ENCODE data around the gene FOXP2.
"Not testable (repeated sequence)": the region's sequence is repeated elsewhere in the genome, so short reads cannot be mapped to it uniquely, and the experiment has no call there.

FOXP2 gene

DNA sequence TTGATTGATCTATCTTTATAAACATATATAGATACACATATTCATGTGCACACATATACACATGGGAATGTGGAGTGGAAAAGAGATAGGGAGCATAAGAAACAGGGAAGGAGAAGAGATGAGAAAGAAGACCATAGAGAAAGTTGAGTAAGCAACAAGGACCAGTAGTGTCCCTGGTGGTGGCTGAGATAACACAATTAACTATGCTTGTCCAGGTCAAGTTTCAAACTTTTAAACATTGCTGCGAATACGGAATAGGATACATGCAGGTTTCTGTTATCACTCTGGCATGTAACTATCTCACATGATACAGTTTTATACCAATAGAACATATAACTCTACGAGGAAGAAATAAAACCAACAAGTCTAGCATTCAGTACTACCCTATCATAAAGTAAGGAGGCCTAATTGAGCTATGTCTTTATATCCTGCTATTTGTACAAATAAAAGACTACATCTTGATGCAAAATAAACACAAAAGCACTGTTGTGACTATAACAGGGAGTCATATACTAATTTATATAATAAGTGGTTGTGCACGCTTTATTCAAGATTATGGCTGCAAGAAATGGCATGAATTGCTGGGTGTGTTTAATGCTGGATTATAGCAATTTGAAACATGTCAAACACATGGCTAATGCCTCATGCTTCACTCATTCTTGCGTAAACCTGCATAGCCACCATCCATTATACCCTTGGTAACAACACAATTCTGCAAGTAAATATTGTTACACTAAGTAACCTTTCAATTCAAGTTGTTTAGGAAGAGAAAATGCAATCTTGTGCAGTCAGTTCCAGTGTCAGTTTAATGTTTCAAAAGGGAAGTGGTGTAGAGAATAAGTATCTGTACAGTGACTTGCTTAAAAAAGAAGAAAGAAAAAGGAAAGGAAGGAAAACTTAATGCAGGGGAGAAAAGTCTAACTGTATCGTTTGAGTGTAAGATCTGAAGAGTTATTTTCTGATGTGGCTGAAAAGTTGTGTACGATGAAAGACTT, 8.2 kb downstream of the FOXP2 start:
- no peak for DNase-seq

DNA sequence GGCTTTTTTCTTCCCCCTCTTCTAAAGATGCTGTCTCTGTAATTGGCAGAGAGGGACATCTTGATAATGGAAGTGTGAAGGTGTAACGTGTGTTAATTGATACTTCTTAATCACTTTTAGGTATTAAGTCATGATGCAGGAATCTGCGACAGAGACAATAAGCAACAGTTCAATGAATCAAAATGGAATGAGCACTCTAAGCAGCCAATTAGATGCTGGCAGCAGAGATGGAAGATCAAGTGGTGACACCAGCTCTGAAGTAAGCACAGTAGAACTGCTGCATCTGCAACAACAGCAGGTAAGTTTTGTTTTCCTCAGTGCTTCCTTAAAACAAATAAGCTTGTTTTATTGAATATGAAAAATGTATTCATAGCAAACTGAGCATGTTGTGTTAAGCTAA, 11.8 kb downstream of the FOXP2 start:
- DNase-seq: no peak

DNA sequence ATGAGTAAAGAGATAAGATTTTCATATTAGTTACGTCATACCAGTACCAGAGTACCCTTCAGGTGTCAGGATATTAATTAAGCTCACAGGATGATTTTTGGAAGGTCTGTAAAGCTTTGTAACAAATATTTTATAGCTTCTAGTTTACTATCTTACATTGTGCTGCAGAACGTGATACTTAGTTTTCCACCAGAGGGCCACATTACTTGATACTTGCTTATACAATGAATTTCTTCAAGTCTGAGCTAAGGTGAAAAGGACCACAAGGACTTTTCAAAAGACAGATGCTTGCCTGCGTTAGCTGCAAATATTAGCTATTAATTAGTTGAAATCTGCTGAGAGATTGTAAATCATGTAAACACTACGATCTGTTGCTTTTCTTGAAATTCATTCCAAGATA, 12.2 kb downstream of the FOXP2 start:
- no peak for DNase-seq

DNA sequence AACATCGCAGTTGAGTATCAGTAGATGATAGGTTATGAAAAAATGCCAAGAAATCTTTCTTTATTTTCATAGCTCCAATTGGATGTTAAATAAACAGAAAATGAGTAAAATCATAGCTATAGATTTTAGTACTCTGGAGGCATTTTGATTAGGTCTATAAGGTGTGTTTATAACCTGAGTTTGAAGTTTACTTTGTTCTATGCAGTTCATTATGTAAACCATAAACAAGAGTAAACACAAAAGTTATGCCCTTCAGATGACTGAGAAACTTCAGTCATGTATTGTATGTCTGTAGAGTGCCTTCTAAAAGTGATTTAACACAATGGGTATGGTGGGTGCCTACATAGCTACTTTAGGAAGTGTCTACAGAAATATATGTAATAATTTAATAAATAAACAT, 13.6 kb downstream of the FOXP2 start:
- no peak for DNase-seq

DNA sequence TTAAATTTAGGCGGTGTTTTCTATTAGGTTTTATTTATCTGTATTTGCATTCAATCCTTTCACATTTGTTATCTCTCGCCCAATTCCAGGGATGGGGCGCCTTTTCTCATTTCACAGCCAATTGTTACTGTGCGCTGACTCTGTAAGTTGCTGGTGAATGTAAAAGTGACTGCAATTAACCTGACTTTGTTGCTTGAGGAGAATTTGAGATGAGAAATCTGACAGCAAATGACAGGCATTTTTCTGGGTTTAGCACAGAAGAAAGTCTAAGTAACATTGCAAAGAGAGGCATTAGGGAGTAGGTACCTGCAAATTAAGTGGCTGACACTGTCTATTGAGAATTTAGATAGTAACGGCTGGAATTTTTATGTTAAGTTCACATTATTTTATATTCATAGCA, 16.6 kb downstream of the FOXP2 start:
- no peak for DNase-seq

DNA sequence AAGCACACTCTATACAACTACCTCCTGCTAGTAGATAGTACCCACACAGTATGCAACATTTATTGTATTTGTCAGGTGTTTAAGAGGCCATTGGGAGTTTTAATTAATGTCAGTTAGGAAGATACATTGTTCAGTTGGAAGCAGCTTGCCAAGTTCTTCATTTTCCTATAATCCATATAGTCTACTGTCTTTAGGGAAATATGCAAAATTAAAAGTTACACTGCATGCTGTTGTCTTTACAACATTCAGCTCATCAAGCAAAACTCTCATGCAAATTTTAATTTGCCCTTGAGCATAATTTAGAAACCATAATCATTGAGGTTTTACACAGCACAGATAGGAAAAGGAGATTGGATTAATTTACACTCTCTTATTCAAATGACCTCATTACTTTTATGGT, 17.4 kb downstream of the FOXP2 start:
- DNase-seq: no peak

DNA sequence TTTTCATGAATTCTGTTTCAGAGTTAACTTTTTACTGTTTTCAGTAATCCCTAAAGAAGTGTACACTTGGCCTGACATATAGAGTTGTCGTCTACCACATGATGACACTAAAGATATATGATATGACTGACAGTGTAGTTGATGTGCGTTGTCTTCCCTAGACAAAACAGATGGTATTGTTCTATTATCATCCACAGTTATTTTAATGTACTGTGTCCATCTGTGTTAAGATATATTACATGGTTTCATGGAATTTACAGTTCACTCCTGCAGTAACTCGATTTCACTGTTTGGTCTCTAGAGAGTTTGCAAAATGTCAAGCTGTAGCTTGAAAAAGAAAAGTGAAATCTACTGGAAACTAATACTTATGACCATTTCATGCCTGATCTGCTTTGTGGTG, 18.1 kb downstream of the FOXP2 start:
- no peak for DNase-seq

DNA sequence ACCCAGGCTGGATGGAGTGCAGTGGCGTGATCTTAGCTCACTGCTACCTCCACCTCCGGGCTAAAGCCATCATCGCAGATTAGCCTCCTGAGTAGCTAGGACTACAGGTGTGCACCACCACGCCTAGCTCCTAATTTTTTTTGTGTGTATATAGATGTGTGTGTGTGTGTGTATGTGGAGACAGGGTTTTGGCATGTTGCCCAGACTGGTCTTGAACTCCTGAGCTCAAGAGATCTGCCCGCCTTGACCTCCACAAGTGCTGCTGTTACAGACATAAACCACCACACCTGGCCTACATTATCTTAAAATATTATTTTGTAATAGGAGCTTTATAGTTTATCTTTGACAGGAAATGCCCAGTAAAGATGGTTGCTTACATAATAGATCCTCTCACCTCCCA, 25.0 kb downstream of the FOXP2 start:
- DNase-seq: no peak

DNA sequence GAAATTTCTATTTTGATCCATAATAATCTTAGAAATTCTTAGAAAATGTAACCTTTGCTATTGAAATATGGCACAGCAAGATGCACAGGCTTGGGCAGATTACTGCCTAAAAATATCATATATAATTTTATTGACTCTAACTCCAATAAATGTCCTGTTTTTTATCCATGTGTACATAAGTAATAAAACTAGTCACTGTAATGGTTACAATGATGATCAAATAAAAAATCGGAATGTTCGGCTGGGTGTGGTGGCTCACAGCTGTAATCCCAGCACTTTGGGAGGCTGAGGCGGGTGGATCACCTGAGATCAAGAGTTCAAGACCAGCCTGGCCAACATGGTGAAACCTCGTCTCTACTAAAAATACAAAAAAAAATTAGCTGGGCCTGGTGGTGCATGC, 26.3 kb downstream of the FOXP2 start:
- DNase-seq: not testable (repeated sequence)

DNA sequence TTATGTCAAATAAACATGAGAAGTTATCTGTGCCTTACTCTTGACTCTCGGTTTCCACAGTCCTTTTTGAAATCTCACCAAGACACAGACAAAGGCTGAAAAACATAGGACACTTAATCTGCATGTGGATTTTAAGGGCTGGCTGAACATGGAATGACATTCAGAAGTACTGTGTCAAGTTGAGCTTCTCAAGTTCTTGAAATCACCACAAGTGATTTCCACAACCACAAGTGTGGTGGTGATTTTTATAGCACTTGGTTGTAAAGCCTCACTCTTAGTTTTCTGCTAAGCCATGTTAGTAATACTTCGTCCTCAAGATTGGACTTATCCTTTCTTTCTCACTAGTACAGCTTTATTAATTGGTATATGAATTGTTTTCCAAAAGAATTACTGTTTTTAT, 29.6 kb downstream of the FOXP2 start:
- no peak for DNase-seq

DNA sequence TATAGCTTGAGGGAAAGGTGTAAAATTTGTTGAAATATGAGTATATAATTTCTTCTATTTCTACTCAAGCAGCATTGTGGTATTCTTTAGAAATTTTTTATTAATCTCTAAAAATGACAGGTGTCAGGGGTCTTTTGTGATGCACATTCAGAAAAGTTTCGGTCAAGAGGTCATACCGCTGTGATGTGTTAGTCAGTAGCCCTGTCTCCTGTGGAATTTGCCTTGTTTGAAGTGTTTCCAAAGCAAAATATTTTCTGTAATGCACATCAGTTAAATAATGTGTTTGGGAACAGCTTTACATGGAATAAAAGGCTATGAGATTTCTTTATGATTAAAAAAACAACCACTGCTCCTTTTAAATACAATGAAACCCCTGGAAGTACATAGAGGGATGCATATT, 35.8 kb downstream of the FOXP2 start:
- no peak for DNase-seq

DNA sequence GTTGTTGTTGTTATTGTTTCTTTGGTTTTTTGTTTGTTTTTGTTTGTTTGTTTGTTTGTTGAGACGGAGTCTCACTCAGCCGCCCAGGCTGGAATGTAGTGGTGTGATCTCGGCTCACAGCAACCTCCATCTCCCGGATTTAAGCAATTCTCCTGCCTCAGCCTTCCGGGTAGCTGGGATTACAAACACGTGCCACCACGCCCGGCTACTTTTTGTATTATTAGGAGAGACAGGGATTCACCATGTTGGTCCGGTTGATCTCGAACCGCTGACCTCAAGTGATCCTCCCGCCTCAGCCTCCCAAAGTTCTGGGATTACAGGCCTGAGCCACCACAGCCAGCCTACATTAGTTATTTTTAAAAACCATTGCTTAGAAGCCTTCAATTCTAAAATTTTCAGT, 45.0 kb downstream of the FOXP2 start:
- DNase-seq: no peak

DNA sequence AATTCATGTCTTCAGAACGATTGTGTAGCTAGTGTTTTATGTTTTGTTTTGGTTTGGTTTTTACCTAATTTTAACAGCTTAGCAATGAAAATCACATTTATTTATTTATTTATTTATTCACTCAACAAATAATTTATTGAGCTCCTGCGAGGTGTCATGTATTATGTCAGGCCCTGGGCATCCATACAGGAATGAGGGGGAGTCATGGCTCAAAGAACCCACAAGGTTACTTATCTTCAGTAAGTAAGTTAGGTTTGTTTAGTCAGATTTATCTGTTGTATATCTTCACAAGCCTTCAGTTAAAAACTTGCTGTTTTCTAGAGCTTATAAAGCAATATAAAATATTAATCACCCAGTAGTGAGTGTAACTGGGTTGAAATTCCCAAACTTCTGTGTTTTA, 45.4 kb downstream of the FOXP2 start:
- no peak for DNase-seq

DNA sequence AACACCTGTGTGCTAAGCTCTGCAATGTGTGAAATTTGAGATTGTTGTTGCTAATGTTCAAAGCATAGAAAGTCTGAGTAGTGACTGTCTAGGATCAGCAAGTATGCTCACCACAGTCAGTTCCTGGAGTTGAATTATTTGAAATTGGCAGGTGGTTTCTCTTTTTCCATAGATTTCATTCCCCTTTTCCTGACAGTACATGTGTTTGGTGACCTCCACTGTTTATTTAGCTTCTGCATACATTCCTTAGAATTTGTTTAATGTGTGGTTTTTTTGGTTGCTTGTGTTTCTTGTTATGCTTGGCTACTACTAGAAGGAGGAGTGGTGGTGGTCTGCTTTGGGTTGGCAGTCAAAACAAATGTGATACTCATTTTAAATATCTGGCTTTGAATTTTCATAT, 52.3 kb downstream of the FOXP2 start:
- no peak for DNase-seq

DNA sequence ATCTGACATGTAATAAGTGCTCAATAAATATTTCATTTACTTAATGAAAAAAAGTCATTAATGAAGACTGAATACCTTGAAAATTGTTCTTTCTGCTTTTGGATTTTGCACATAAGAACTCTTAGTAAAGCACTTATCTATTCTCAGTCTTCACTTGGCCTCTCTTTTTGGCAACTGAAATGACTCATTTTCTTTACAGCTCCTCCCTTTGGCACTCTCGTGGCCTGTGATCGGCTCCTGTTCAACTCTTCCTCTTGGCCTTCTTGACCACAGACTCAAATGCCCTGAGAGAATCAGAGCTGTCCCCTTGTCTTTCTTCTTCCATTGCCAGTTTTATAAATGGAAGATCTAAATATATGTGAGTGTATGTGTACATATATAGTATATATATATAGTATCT, 54.2 kb downstream of the FOXP2 start:
- DNase-seq: no peak

DNA sequence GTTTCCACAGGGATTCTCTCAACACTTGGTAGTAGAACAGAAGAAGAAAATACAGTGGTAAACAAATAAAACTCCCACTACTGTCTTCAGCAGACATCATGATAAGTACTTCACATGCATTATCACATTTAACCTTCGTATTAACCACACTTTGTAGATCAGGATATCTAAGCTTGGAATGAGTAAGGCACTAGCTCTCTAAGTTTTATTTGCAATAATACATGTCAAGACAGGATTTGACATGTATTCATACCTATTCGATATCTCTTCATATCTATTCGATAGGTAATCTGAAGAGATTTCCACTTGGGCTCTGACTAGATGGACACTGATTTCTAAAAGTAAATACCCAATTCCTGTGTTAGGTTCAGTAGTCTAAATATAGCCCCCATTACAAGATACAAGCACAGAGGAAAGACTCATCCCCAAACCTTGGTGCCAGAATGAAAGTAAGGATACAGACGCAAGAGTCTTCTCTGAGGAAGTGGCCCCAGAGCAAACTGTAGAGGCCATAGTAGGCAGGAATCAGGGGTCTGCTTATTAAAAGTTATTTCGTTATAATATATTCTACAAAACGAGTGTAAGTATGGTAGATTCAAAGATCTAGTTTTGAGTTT, 58.4 kb downstream of the FOXP2 start:
- DNase-seq: no peak

DNA sequence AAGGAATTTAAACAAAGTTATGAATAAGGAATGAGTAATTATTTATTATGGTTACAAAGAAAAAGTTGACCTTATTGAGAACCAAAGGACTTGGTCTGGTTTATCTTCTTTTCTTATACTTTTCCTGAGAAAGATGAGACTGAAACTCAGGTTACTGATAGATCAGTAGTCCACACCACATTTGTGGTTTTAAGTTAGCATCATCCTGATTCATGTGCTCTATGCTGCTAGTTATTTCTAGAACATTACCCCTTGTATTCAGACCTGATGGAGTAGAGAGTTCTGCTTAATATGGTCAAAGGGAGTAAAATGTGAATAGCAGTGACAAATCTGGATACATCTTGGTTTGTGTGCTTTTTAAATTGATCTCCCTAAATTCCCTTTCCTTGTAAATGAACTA, 63.8 kb downstream of the FOXP2 start:
- DNase-seq: no peak

DNA sequence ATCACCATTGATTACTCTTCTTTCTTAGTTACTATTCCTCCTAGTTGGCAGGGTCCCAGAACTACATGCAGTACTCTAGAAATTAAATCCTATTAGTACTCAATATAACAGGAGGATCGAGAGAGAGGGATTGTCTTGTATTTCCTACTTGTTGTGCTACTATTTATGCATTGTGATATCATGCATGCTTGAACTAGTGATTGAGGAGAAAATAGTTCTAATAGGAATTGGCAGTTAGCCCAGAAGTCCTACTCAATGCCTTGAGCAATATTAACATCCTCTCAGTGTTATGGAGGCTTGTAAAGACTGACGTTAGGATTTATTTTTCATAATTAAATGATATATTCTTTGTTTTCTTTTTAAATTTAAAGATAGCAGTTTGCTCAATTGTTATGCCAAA, 67.4 kb downstream of the FOXP2 start:
- DNase-seq: no peak

DNA sequence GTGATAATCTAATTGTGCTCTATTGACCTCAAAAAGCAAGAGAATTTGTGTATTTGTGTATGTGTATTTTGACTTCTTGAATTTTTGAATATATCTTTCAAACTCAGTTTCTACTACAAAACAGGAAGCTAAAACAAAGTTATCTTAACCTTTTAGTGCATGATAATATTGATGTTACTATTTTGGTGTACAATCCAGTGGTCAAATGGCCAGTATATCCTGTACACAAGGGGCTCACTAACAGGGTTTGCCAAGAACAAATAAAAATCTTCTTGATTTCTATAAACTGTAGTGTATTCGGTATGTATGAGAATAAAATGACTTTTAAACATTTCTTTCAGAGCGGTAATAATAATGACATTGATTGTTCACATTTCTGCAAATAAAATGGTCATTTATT, 69.6 kb downstream of the FOXP2 start:
- DNase-seq: no peak

DNA sequence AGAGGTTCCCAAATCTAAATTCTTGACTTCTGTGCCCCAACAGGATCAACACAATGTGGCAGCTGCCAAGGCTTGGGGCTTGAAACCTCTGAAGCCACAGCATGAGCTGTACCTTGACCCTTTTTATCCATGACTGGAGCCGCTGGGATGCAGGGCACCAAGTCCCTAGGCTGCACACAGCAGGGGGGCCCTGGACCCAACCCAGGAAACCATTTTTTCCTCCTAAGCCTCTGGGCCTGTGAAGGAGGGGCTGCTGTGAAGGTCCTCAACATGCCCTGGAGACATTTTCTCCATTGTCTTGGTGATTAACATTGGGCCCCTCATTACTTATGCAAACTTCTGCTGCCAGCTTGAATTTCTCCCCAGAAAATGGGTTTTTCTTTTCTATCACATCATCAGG, 72.6 kb downstream of the FOXP2 start:
- no peak for DNase-seq

DNA sequence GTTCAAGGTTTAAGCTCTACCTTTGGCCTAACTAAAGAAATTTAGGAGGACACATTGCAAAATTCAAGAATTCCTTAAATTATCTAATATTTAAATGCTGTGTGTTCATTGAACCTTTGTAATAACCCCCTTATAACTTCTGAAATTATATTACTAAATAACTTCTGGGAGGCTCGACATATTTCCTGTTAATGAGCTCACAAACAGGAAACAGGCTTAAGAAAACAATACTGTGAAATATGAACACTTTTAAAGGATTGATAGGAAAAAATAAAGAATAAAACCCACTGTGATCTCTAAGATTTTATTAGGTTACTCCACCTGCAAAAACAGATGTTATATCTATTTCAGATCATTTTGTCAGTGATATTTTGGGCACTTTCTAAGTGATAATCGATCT, 74.1 kb downstream of the FOXP2 start:
- no peak for DNase-seq

DNA sequence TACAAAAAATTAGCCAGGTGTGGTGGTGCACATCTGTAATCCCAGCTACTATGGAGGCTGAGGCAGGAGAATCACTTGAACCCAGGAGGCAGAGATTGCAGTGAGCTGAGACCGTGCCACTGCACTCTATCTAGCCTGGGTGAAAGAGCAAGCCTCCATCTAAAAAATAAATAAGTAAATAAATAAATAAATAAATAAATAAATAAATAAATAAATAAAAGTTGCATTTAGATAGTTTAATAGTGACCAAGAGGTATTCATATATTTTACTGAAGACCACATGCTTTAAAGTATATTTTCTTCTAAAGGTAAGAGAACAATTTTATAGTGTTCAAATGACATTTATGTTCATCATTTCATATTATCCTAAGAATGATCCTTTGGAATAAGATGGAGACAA, 82.9 kb downstream of the FOXP2 start:
- not testable (repeated sequence) for DNase-seq

DNA sequence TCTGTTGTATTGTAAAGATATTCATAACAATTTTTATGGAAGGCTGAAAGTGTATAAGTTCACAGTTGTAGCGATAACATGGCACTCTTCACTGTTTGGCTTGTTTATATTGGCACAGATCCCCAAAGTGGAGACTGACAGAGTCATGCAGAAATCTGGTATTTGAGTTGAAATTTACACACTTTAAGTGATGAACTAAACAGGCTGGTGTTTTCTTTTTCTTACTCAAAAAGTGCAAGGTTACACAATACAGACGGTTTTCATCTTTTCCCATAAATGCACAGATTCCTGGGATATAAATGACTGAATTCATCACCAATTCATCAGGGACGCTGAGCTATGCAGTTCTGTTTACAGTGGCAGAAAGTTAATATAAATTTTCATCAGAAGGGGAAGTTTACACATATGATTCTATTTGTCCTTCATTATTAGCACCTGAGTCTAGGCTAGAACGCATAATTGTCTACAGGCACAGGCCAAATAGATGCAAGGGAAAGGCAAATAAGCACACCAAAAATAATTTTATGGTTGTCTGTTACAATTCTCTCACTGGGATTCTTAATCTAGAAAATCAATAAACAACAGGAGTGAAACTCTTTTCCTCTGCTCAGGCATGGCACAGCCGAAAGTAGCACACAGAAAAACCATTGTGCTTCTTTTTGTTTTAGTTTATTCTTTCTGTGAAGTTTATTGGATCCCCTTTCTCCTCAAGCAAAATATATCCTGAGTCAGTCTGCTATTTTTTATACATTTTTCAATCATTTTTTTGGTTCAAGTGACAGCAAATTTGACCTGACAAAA, 88.0 kb downstream of the FOXP2 start:
- DNase-seq: no peak

DNA sequence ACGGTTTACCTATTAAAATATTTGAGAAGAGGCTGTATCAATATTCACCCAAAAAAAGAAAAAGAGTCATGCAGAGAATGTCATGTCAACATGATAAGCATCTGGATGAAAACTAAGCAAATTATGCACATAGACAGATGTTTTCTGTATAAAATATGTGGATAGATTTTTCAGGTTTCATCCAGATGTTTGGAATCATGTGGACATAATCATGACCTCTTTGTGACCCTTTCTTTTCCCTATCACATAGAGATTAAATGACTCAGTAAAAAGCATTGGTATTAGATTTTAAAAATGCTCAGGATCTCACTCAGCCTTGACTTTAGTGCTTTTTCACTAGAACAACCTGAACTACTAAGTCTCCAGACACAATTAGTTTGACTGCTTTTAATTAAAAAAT, 90.0 kb downstream of the FOXP2 start:
- DNase-seq: no peak

Measured in stimulated activated CD4-positive, alpha-beta T cell treated with anti-CD3 and anti-CD28 coated beads, Interleukin-4, amount 100 ng/mL, for 24 hours (primary cell).